ENCODE results near the gene ITGA2. TPM values are rescaled to one million over a fixed set of nuclear protein-coding genes. Genes with fewer than 3 reads are reported as not detected.

Gene ITGA2
- total and polyA plus RNA-seq, 2 of the 8 experiments (the other 6 are each of a cell fraction or from before 2014, with no cell fraction given) = 1.4 to 7.7 TPM

DNA sequence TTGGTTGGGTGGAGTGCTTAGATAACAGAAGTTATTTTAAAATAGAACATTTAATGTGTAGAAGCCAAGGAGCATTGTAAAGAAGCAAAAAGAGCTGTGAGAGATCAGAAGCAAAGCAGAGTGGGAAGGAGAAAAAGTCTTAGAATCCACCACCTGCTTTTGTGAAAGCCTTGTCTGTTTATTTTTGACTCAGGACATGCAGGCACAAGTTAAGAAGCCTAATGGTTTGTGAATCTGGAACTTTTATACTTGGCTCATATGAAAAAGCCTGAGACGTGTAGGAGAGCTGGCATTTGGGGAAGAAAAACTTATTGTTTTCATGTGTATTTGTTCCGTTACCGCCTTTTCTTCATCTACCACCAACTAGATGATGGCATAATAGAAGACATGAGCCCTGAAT lies 38.5 kb upstream of the ITGA2 start (continued):
- TF ChIP-seq, protein P1, sequence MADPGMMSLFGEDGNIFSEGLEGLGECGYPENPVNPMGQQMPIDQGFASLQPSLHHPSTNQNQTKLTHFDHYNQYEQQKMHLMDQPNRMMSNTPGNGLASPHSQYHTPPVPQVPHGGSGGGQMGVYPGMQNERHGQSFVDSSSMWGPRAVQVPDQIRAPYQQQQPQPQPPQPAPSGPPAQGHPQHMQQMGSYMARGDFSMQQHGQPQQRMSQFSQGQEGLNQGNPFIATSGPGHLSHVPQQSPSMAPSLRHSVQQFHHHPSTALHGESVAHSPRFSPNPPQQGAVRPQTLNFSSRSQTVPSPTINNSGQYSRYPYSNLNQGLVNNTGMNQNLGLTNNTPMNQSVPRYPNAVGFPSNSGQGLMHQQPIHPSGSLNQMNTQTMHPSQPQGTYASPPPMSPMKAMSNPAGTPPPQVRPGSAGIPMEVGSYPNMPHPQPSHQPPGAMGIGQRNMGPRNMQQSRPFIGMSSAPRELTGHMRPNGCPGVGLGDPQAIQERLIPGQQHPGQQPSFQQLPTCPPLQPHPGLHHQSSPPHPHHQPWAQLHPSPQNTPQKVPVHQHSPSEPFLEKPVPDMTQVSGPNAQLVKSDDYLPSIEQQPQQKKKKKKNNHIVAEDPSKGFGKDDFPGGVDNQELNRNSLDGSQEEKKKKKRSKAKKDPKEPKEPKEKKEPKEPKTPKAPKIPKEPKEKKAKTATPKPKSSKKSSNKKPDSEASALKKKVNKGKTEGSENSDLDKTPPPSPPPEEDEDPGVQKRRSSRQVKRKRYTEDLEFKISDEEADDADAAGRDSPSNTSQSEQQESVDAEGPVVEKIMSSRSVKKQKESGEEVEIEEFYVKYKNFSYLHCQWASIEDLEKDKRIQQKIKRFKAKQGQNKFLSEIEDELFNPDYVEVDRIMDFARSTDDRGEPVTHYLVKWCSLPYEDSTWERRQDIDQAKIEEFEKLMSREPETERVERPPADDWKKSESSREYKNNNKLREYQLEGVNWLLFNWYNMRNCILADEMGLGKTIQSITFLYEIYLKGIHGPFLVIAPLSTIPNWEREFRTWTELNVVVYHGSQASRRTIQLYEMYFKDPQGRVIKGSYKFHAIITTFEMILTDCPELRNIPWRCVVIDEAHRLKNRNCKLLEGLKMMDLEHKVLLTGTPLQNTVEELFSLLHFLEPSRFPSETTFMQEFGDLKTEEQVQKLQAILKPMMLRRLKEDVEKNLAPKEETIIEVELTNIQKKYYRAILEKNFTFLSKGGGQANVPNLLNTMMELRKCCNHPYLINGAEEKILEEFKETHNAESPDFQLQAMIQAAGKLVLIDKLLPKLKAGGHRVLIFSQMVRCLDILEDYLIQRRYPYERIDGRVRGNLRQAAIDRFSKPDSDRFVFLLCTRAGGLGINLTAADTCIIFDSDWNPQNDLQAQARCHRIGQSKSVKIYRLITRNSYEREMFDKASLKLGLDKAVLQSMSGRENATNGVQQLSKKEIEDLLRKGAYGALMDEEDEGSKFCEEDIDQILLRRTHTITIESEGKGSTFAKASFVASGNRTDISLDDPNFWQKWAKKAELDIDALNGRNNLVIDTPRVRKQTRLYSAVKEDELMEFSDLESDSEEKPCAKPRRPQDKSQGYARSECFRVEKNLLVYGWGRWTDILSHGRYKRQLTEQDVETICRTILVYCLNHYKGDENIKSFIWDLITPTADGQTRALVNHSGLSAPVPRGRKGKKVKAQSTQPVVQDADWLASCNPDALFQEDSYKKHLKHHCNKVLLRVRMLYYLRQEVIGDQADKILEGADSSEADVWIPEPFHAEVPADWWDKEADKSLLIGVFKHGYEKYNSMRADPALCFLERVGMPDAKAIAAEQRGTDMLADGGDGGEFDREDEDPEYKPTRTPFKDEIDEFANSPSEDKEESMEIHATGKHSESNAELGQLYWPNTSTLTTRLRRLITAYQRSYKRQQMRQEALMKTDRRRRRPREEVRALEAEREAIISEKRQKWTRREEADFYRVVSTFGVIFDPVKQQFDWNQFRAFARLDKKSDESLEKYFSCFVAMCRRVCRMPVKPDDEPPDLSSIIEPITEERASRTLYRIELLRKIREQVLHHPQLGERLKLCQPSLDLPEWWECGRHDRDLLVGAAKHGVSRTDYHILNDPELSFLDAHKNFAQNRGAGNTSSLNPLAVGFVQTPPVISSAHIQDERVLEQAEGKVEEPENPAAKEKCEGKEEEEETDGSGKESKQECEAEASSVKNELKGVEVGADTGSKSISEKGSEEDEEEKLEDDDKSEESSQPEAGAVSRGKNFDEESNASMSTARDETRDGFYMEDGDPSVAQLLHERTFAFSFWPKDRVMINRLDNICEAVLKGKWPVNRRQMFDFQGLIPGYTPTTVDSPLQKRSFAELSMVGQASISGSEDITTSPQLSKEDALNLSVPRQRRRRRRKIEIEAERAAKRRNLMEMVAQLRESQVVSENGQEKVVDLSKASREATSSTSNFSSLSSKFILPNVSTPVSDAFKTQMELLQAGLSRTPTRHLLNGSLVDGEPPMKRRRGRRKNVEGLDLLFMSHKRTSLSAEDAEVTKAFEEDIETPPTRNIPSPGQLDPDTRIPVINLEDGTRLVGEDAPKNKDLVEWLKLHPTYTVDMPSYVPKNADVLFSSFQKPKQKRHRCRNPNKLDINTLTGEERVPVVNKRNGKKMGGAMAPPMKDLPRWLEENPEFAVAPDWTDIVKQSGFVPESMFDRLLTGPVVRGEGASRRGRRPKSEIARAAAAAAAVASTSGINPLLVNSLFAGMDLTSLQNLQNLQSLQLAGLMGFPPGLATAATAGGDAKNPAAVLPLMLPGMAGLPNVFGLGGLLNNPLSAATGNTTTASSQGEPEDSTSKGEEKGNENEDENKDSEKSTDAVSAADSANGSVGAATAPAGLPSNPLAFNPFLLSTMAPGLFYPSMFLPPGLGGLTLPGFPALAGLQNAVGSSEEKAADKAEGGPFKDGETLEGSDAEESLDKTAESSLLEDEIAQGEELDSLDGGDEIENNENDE (IDR thresholded peaks at IDR 0.05; ENCODE audit: insufficient replicate concordance, low read length) = no peak
- TF ChIP-seq ASH2L (IDR thresholded peaks at IDR 0.05; ENCODE audit: low read length) (no peak), KDM4A (IDR thresholded peaks at IDR 0.05; ENCODE audit: low read depth, low read length, severe bottlenecking) (no peak), RNF2 (IDR thresholded peaks at IDR 0.05; ENCODE audit: borderline replicate concordance, low read depth, low read length, missing control alignments, poor library complexity, severe bottlenecking) (no peak), YY1 (IDR thresholded peaks at IDR 0.05; ENCODE audit: low read depth, low read length) (no peak), NRF1 (IDR thresholded peaks at IDR 0.05; ENCODE audit: low read depth, low read length) (no peak), CHD2 (IDR thresholded peaks at IDR 0.05; ENCODE audit: low read length) (no peak), RBBP5 (IDR thresholded peaks at IDR 0.05; ENCODE audit: borderline replicate concordance, low read depth, low read length) (no peak)
- TF ChIP-seq, protein P2, sequence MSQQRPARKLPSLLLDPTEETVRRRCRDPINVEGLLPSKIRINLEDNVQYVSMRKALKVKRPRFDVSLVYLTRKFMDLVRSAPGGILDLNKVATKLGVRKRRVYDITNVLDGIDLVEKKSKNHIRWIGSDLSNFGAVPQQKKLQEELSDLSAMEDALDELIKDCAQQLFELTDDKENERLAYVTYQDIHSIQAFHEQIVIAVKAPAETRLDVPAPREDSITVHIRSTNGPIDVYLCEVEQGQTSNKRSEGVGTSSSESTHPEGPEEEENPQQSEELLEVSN (IDR thresholded peaks at IDR 0.05) = no peak

All from H1 (cell line).